DMS53 treated with DMSO at 0.1 percent for 48 hours (cell line): Measurements from ENCODE around the gene RUSC1.
"Not testable (repeated sequence)": the region's sequence is repeated elsewhere in the genome, so short reads cannot be mapped to it uniquely, and the experiment has no call there.

ENCODE experiments used
- DNase-seq: peaks from one replicate; lab custom pipeline; 2025; ENCODE audit not compliant: unreplicated experiment; lab: John Stamatoyannopoulos, UW

RUSC1 gene

DNA sequence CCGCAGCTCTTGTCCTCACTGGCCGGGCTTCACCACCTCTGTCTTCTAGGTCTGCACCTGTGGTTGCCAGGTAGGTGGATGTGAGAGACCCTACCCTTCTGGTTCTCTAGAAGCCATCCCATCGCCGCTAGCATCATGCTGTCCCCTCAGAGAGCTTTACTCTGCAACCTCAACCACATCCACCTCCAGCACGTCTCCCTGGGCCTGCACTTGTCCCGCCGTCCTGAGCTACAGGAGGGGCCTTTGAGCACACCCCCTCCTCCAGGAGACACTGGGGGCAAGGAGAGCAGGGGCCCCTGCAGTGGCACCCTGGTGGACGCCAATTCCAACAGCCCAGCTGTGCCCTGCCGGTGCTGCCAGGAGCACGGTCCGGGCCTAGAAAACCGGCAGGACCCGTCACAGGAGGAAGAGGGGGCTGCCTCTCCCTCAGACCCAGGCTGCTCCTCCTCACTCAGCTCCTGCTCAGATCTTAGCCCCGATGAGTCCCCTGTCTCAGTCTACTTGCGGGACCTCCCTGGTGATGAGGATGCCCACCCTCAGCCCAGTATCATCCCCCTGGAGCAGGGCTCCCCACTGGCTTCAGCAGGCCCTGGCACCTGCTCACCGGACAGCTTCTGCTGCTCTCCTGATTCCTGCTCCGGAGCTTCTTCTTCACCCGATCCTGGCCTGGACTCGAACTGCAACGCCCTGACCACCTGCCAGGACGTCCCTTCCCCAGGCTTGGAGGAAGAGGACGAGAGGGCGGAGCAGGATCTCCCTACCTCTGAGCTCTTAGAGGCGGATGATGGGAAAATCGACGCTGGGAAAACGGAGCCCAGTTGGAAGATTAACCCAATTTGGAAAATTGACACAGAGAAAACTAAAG lies 1.2 kb downstream of the RUSC1 start:
- no peak for DNase-seq

DNA sequence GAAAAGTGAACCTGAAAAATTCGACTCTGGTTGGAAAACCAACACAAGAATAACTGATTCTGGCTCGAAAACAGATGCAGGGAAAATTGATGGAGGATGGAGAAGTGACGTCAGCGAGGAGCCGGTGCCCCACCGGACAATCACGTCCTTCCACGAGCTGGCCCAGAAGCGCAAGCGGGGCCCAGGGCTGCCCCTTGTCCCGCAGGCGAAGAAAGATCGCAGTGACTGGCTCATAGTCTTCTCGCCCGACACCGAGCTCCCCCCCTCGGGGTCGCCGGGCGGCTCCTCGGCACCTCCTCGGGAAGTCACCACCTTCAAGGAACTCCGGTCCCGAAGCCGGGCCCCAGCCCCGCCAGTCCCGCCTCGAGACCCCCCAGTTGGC lies 1.9 kb downstream of the RUSC1 start:
- DNase-seq = no peak

DNA sequence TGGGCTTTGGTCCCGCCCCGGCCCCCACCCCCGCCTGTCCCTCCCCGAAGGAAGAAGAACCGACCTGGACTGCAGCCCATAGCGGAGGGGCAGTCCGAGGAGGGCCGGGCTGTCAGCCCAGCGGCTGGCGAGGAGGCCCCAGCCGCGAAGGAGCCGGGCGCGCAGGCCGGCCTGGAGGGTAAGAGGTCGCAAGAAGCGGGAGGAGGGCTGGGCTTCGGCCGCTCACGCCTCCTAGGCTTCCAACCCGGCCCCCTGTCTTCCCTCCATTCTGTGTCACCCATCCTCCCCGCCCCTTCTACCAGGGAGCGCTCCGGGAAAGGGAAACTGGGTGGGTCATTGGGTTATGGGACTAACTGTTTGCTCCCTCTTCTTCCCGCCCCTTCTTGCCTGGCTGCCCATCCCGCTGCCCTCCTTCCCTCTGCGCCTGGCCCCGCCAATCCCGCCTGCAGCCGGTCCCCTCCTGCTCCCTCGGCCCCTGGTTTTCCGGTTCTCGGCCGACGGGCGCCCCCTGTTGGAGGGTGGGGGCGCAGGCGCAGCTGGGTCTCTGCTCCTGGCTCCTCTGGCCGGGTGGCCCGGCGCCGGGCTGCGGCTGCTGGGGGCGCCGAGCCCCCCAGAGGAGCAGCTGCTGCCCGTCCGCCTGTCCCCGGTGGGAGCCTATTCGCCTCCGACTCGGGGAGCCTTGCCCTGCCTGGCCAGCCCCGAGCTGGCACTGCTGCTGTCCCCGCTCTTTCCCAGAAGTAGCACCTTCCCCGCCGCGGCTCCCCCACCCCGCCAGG lies 2.4 kb downstream of the RUSC1 start:
- DNase-seq = peak; percentile 92

DNA sequence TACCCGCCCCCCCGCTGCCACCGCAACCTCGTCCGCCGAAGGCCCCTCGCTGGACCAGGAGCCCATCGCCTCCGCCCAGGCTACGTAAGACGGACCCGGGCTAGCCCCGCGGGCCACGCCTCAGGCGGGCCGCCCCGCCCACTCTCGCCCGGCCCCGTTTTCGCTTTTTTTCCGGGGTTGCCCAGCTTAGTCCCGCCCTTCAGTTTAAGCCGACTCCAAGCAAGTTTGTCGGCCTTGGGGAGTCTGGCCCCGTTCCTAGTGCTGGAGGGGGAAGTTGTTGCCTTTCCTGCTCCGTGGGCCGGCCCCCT lies 3.0 kb downstream of the RUSC1 start:
- peak; percentile 78 for DNase-seq

DNA sequence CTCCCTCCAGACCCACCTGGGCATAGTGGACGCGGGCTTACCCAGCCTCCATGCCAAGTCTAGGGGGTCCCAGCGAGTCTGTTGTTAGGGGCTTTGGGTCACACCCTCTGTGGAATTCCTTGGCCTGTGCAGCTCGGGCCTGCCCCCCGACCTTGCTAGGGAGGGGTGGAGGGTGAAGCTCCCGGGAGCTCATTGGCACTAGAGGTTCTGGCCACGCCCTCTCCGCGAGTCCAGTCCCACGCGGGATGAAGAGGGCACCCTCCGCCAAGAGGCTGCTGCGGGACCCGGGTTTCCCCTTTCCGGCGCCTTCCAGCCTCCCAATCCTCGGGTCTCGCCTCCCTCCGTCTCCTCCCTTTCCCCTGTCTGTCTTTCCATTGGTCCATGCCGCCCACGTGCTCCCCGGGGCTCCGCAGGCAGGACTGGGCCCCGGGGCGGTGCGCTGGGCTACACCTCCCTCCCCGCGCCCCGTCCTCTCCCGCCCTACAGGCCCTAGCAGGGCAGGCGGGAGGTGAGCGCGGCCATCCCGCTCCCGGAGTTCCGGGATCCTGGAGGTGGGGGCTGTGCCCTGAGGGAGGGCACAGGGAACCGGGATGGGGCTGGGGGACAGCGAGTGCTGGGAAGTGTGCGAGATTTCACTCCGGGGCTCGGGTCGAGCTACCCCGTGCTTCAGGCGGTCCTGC lies 3.5 kb downstream of the RUSC1 start:
- DNase-seq = peak; percentile 95

DNA sequence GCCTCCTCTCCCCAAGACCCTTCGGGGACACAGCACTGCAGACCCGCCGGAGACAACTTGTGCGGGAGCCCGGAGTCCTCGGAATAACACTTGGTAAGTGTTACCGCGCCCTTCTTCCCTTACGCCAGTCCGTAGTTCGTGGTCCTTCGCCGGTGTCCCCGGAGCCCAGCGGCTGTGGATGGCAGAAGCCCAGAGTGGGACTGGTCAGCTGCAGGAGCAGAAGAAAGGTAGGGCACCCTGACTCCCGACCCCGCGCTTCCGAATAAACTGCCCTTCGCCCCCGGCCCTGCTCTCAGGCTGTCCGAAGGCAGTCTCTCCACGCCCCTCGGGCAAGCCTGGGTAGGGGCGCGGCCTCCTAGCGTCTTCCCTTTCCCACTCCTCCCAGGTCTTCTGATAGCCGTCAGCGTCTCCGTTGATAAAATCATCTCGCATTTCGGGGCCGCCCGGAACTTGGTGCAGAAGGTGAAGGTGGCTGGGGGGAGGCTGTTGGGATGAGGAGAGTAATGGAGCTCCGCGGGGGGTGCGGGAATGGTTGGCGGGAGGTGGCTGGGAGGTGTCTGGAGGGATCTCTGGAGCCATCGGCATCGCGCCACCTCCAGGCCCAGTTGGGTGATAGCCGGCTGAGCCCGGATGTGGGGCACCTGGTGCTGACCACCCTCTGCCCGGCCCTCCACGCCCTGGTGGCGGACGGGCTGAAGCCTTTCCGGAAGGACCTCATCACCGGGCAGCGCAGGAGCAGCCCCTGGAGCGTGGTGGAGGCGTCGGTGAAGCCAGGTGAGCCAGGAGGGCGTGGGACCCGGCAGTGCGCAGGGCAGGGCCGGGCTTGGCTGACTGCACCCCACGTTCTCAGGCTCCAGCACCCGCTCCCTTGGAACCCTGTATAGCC lies 4.3 kb downstream of the RUSC1 start:
- DNase-seq = peak; percentile 18

DNA sequence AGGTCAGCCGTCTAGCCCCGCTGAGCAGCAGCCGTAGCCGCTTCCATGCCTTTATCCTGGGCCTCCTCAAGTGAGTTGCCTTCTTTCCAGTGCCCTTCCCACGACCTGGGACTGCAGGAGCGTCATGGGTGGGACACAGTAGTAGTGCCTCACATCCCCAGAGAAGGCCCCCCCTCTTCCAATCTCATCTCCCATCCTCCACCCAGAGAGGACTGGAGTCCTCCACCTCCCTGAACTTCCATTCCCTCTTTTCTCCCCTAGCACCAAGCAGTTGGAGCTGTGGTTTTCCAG lies 4.9 kb downstream of the RUSC1 start:
- no peak for DNase-seq

DNA sequence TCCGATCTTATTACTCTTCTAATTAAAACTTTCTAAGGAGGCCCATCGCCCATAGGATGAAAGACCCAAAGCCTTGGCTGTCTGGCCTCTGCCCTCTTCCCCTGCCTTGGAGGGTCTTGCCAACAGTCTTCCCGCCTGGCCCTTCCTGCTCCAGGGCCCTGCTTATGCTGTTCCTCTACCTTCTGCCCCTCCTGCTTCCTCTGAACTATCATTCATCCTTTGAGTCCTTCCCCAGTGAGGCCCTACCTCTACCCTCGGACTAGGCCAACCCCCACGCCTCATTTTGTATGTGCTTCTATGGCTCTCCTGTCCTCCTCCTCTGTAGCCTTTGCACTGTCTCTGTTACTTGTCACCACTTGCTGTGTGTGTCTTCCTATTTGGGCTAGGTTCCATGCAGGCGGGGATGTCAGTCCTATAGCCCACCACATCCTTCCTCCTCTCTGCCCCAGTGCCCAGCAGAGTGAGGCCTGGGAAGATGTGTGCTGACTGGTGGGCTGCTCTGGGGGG lies 5.4 kb downstream of the RUSC1 start:
- DNase-seq = no peak

DNA sequence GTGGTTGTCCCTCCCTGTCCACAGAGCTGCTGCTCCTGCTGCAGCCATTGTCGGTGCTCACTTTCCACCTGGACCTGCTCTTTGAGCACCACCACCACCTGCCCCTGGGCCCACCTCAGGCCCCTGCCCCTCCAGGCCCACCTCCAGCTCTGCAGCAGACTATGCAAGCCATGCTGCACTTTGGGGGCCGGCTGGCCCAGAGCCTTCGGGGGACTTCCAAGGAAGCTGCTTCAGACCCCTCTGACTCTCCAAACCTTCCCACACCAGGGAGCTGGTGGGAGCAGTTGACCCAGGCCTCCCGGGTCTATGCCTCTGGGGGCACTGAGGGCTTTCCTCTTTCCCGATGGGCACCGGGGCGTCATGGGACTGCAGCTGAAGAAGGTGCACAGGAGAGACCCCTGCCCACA lies 5.9 kb downstream of the RUSC1 start:
- no peak for DNase-seq

DNA sequence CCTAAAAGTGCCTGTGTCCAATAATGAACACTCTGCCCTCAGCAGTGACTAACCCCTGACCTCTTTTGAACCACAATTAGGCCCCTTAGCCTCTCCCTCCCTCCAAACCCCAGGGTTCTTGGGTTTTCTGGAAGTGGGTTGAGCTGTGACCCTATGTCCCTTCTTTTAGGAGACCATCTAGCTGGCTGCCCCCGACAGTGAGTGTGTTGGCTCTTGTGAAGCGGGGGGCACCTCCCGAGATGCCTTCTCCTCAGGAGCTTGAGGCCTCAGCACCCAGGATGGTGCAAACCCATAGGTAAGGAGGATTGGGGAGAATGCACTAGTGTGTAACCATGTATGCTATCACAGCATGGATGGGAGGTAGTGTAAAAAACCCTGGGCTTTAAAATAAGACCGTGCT lies 7.3 kb downstream of the RUSC1 start:
- DNase-seq = no peak

DNA sequence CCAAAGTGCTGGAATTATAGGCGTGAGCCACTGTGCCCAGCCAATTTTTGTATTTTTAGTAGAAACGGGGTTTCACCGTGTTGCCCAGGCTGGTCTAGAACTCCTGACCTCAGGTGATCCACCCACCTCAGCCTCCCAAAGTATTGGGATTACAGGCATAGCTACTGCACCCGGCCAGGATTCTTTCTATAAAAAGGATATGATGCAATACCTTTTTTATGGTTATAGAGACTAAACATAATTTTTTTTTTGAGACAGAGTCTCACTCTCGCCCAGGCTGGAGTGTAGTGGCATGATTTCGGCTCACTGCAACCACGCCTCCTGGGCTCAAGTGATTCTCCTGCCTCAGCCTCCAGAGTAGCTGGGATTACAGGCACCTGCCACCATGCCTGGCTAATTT lies 8.2 kb downstream of the RUSC1 start:
- not testable (repeated sequence) for DNase-seq

DNA sequence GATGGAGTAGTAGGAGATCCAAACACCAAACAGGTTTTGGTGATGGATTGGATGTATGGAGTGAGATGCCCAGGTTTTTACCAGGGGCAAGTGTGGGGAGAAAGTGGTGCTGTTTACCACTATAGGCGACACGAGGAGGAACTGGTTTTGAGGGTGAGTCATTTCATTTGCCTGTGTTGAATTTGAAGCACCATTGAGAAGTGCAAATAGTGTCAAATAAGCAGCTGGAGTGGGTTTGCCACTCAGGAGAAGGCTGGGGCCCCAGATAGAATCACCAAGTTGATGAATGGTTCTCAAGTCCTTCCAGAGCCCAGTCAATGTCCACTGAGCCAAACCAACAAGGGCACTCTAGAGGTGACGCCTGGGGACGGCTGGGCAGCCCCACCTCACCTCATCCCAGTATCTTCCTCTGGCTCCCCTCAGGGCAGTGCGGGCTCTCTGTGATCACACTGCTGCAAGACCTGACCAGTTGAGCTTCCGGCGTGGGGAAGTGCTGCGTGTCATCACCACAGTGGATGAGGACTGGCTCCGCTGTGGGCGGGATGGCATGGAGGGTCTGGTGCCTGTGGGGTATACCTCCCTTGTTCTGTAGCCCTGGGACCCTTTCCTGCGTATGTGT lies 9.4 kb downstream of the RUSC1 start:
- peak; percentile 97 for DNase-seq

DNA sequence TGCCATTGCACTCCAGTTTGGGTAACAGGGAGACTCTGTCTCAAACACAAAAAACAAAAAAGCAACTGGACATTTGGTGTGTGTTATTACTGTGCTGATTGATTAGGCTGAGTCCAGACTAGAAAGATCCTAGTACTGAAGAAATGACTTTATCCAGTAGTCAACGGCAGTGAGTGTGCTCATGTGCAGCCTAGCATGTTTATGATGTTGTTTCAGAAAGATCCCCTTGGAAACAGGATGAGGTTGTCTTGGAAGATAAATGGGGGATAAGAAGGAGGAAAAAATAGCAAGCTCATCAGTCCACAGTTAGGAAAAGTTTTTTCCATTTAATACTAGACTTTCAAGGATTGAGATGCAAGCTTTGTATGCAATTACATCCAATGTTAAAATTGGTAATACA lies 14.3 kb downstream of the RUSC1 start:
- DNase-seq = no peak

DNA sequence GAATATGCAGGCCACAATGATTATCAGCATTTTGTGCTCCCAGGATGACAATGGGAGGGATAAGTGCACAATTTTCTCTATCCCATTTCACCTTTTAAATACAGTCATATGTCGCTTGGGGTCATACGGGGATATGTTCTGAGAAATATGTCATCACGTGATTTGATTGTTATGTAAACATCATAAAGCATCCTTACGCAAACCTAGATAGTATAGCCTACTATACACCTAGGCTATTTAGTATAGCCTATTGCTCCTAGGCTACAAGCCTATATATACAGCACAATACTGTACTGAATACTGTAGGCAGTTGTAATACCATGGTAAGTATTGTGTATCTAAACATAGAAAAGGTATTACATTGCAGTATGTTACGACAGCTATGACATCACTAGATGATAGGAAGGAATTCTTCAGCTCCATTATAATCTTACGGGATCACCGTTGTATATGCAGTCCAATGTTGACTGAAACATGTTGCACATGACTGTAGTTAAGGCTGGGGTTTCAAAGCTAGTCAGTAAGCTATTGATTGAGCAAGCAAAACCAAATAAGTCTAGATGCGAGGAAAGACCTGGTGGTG lies 18.9 kb downstream of the RUSC1 start:
- DNase-seq = no peak

DNA sequence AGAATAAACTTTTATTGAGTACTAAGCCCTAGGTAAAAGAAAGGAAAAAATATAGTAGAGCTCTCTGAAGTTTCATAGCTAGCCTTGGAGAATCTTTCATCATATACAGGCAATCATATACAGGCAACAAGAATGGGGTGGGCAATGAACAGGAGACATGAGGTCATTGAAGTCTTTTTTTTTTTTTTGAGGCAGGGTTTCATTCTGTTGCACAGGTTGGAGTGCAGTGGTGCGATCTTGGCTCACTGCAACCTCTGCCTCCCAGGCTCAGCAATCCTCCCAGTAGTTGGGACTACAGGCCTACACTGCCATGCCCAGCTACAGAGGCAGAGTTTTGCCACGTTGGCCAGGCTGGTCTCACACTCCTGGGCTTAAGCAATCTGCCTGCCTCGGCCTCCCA lies 22.1 kb downstream of the RUSC1 start:
- no peak for DNase-seq

DNA sequence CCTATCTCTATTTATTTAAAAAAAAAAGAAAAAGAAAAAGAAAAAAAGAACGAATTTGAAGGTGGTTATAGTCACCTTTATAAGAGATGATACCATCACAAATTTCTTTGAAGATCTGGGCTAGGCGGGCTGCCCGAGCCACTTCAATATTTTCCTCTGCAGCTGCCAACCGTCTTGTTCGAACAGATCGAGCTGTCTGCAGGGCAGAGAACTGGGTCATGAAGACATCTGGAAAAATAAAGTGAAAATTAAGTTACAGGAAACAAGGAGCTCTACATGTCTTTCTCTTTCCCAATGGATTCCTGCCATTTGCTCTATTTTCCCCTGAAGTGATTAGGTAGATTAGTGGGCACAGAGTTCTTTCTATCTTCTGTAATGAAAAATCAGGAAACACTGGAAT lies 31.9 kb downstream of the RUSC1 start:
- no peak for DNase-seq

DNA sequence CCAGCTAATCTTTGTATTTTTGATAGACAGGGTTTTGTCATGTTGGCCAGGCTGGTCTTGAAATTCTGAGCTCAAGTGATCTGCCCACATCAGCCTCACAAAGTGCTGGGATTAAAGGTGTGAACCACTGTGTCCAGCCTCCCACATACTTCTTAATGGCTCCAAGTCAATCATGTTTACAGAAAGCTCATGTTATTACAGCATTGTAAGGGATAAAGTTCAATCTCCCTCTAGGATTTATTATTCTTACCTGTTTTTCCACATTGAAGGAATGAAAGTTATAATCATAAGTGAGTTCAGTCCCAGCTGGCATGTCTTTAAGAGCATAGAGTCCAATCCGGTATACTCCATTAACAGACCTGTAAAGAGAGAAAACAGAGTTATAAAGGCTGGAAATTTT lies 39.4 kb downstream of the RUSC1 start:
- DNase-seq = no peak

DNA sequence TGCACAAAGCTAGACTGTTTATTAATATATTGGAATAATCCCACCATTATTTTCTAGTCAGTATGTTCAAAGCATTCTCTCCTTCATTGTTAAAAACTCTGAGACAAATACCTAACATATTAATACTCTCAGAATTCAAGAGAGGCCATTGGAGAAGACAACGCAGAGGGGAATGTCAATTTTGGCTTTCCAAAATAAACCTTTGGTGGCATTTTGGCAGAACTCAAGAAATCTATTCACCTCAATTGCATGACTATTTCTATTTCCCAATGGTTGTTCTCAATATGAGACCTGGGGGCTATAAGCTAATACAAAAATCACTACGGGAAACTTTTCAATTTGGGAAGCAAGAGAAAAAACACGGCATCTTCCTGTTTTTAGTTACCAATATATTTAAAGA lies 58.5 kb downstream of the RUSC1 start:
- no peak for DNase-seq

DNA sequence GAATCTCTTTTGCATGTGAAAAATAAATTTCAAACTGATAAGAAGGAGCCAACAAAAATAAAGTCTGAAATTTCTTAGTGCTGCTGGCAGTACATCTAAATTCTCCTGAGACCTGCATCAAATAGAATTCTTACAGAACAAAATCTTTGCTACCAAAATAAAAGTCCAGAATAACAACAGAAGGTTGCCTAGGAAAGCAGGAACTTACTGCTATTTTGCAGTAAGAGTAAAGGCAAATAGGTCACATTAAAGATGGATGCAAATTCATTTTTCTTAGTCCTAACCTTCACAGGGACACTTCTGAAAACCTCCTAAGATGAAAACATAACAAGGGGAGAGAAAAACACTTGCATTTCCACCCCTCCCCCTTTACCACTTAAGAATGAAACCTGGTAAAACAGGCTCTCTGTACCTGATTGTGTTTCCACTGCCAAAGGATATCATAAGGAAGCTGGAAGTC lies 59.0 kb downstream of the RUSC1 start:
- DNase-seq = no peak
